Peyer's patch (tissue), 4 donors: ENCODE results near the gene IGDCC3. TPM values are rescaled to one million over a fixed set of nuclear protein-coding genes. Genes with fewer than 3 reads are reported as not detected.
"Not testable (repeated sequence)": the region's sequence is repeated elsewhere in the genome, so short reads cannot be mapped to it uniquely, and the experiment has no call there.

Experiments used
- DNase-seq, 3 donors: peaks; one replicate each; pipeline ENCODE4 v3.0.0-alpha.2; 2017 to 2019
- H3K27ac ChIP-seq, 4 donors: fragments of 200-600 bp; sonication (generic); one replicate each; pipeline ENCODE4 v1.5.1; 2016 to 2019
- H3K27me3 ChIP-seq, 2 donors: fragments of 200-600 bp; sonication (generic); one replicate each; pipeline ENCODE4 v1.5.1; 2019
- H3K36me3 ChIP-seq, 3 donors: fragments of 200-600 bp; sonication (generic); one replicate each; pipeline ENCODE4 v1.5.1; 2016 to 2019
- H3K4me1 ChIP-seq, 4 donors: fragments of 200-600 bp; sonication (generic); one replicate each; pipeline ENCODE4 v1.5.1; 2016 to 2019
- H3K4me3 ChIP-seq, 4 donors: fragments of 200-600 bp; sonication (generic); 1 replicate in 3 of 4; 2 replicates in 1 of 4; pipeline ENCODE4 v1.5.1; 2016 to 2019; ENCODE audit warnings: mild to moderate bottlenecking in 1 of 4
- H3K9me3 ChIP-seq, 4 donors: fragments of 200-600 bp; sonication (generic); one replicate each; pipeline ENCODE4 v1.5.1; 2016 to 2019; ENCODE audit warnings: mild to moderate bottlenecking in 1 of 4
- POLR2A ChIP-seq, 2 donors: fragments of 450-650 bp; IDR thresholded peaks; one replicate each; pipeline ENCODE4 v1.5.1; 2017; ENCODE audit warnings: antibody characterized with exemption in 2 of 2, mild to moderate bottlenecking in 2 of 2, moderate library complexity in 2 of 2
- total RNA-seq, 4 donors: library from RNA; depleted of rRNA; stranded (reverse); fragments of >200 nt; gene quantifications; one replicate each; pipeline ENCODE4 v1.1.0, GENCODE V29; 2016
- TF ChIP-seq, protein P1 (sequence below), 6 experiments: fragments of 450-650 bp in 4 of 6; fragments of 200-600 bp in 2 of 6; sonication (generic) in 1 of 6; IDR thresholded peaks; one replicate each; pipeline ENCODE4 v1.5.1; 2017 to 2019; ENCODE audit warnings: antibody characterized with exemption in 6 of 6, mild to moderate bottlenecking in 3 of 6, moderate library complexity in 1 of 6

IGDCC3 gene
- total RNA-seq, 4 donors from 2014 or later, result not detected

DNA sequence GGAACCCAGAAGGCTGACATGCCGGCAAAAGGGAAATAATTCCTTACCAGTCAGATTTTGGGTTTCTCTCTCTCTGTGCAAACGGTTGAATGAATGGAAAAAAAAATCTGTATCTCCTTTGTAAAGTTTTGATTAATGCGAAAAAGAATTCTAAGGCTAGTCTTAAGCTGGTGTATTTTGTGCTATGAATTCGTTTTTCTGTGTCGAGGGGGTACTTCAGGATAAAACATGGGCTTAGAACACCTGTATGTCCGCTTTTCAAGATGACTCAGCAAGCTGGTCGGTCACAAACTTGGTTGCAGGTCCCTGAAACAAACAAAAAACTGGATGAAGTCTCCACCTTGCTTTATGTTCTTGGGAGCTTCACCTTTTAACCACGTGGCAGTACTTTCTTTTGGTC lies 28.5 kb downstream of the IGDCC3 start:
- no peaks in the 10 kb centered on the region for H3K4me1 ChIP-seq
- no peak overlapping the region for H3K4me3 ChIP-seq
- no peaks in the 10 kb centered on the region for H3K36me3 ChIP-seq
- H3K9me3 ChIP-seq, result peaks cover 0 to 6% (median 0%) of the 10 kb centered on the region in 4 donors
- no peak for DNase-seq
- H3K27ac ChIP-seq, result no peak overlapping the region
- no peak for TF ChIP-seq POLR2A (IDR thresholded peaks at IDR 0.05)
- TF ChIP-seq, protein P1, sequence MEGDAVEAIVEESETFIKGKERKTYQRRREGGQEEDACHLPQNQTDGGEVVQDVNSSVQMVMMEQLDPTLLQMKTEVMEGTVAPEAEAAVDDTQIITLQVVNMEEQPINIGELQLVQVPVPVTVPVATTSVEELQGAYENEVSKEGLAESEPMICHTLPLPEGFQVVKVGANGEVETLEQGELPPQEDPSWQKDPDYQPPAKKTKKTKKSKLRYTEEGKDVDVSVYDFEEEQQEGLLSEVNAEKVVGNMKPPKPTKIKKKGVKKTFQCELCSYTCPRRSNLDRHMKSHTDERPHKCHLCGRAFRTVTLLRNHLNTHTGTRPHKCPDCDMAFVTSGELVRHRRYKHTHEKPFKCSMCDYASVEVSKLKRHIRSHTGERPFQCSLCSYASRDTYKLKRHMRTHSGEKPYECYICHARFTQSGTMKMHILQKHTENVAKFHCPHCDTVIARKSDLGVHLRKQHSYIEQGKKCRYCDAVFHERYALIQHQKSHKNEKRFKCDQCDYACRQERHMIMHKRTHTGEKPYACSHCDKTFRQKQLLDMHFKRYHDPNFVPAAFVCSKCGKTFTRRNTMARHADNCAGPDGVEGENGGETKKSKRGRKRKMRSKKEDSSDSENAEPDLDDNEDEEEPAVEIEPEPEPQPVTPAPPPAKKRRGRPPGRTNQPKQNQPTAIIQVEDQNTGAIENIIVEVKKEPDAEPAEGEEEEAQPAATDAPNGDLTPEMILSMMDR (IDR thresholded peaks at IDR 0.05), result no peak
- H3K27me3 ChIP-seq, result no peaks in the 10 kb centered on the region

DNA sequence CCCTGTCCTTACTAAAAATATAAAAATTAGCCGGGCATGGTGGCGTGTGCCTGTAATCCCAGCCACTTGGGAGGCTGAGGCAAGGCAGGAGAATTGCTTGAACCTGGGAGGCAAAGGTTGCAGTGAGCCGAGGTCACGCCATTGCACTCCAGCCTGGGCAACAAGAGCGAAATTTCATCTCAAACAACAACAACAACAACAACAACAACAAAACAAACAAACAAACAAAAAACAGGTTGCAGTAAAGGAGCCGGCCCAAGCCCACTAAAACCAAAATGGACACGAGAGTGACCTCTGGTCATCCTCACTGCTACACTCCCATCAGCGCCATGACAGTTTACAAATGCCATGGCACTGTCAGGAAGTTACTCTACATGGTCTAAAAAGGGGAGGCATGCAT lies 30.0 kb downstream of the IGDCC3 start:
- DNase-seq, H3K4me1 ChIP-seq, H3K9me3 ChIP-seq, H3K36me3 ChIP-seq, H3K27me3 ChIP-seq, H3K27ac ChIP-seq, H3K4me3 ChIP-seq: not testable (repeated sequence)

DNA sequence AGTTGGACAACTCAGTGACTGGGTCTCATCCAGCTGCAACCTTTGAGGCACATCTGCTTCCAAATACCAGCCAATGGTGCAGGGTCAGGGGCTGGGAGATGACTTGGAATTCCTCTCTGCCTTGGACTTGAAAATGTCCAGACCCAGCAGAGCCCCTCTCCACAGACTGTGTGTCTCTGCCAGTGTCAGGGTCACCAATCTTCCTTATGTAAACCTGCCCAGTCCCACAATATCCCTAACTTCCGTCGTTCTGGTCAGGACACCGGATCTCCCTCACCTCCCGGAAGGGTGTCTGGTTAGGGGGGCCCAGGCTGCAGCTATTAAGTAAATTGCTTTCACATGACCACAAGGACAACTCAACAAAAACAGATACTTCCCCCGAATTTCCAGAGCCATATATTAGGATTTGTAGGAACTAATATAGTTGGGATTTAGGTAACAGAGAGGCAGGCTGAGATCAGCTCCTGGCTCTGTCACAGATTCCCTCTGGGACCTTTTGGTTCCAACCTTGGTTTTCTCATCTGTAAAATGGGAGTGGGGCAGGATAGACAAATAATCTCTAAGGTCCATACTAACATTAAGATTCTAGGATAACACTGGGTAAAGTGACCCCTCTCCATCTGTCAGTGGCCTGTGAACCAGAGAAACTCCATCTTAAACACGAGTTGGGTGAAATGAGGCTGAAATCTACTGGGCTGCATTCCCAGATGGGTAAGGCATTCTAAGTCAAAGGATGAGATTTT lies 30.8 kb downstream of the IGDCC3 start:
- no peak for DNase-seq
- H3K4me3 ChIP-seq, result no peak overlapping the region
- peaks cover 0 to under 1% (median 0%) of the 10 kb centered on the region in 4 donors for H3K9me3 ChIP-seq
- H3K4me1 ChIP-seq, result no peaks in the 10 kb centered on the region
- TF ChIP-seq POLR2A (IDR thresholded peaks at IDR 0.05), result no peak
- TF ChIP-seq, protein P1 (IDR thresholded peaks at IDR 0.05), result no peak
- H3K27me3 ChIP-seq, result no peaks in the 10 kb centered on the region
- no peak overlapping the region for H3K27ac ChIP-seq
- H3K36me3 ChIP-seq, result no peaks in the 10 kb centered on the region

DNA sequence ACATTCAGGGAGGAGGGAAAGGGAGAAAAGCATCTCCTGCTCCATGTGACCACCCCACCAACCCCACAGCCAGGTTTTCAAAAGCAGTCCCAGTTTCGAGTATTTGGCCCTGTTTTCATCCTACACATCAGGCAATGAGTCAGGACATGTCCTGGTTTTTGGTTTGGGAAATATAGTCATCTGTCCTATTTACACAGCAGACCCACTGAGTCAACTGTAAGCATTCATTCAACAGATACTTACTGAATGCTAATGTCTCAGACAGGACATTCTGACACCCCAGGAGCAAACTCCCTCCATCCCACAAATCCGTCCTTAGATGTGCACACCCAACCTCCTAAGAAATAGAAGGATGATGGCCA lies 32.9 kb downstream of the IGDCC3 start:
- H3K27me3 ChIP-seq, result no peaks in the 10 kb centered on the region
- no peak for TF ChIP-seq POLR2A (IDR thresholded peaks at IDR 0.05)
- TF ChIP-seq, protein P1 (IDR thresholded peaks at IDR 0.05), result no peak
- no peak overlapping the region for H3K4me3 ChIP-seq
- H3K4me1 ChIP-seq, result peaks cover 0 to 4% (median 0%) of the 10 kb centered on the region in 4 donors
- peak in 1 of 3 donors; percentile 3 for DNase-seq
- H3K9me3 ChIP-seq, result no peaks in the 10 kb centered on the region
- H3K36me3 ChIP-seq, result no peaks in the 10 kb centered on the region
- no peak overlapping the region for H3K27ac ChIP-seq

DNA sequence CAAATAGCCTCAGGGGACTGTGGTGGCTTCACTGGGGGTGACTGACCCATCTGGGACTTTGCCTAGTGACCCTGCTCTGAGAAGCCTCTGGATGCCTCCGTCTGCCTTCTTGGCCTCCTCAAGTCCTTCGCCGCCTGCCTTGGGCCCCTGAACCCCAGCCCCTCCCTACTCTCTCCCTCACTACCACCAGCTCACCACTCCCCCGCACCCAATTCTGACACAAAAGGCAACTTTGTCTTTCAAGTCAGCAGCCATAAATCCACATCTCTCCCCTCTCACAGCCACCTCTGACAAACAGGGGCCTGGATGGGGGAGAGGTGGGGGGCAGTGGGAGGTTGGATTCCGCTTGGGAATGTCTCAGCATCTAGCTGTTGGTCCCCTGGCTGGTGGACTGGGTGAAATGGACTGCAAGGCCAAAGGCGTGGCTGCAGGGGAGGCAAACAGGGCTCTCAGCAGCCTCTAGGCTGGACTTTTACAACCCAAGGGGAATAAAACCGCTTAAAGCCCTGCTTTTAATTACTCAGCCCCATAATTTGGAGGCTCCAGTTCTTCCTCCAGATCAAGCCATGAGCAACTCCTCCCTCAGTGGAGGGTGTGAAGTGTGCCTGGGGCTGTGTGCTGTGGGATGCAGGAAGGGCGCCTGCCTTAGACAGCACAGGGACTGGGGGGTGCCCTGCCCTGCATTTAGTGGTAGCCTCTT lies 33.4 kb downstream of the IGDCC3 start:
- no peak for DNase-seq
- Histone ChIP-seq H3K4me3 (no peak overlapping the region), H3K36me3 (no peaks in the 10 kb centered on the region), H3K4me1 (peaks cover 0 to 6% (median 0%) of the 10 kb centered on the region in 4 donors), H3K9me3 (no peaks in the 10 kb centered on the region), H3K27me3 (no peaks in the 10 kb centered on the region), H3K27ac (no peak overlapping the region)
- TF ChIP-seq POLR2A (IDR thresholded peaks at IDR 0.05), result no peak
- TF ChIP-seq, protein P1 (IDR thresholded peaks at IDR 0.05), result no peak

DNA sequence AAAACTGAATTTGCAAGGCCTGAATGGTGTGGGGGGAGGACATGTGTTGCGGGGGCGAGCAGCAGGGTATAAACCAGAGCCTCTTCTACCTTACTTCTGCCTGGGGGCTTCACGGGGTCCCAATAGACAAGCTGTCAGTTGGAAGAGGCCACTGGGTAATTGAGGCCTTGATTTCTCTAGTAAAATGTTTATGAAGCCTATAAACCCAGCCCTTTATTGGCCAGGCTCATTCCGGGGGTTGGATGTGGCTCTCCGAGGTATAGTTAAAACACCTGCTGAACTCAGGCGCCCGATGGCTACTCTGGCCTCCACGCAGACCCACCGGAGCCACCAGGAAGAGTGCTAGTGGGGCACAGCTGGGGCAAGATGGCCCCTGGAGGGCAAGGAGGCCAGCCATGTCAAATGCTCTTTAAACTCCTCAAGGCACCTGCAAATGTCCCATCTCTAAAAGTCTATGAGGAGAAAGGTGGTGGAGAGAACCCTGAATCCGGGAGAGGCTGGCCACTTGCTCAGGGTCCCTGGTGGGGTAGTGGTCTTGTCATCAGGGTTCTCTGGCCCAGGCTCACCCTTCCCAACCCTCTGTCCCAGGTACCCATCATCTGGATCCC lies 34.3 kb downstream of the IGDCC3 start:
- Histone ChIP-seq H3K4me1 (peaks cover 0 to 6% (median 0%) of the 10 kb centered on the region in 4 donors), H3K27ac (no peak overlapping the region), H3K36me3 (no peaks in the 10 kb centered on the region), H3K4me3 (no peak overlapping the region), H3K27me3 (no peaks in the 10 kb centered on the region), H3K9me3 (no peaks in the 10 kb centered on the region)
- TF ChIP-seq, protein P1 (IDR thresholded peaks at IDR 0.05), result no peak
- no peak for TF ChIP-seq POLR2A (IDR thresholded peaks at IDR 0.05)
- no peak for DNase-seq
